ENCODE data around the gene FAXC.

FAXC gene

GRCh38 chr6:99296261-99296660, 53.2 kb downstream of the FAXC start:
- CTCF ChIA-PET, result no interaction called here
- DNase-seq (ENCODE audit: extremely low spot score), result no peak
- POLR2A ChIA-PET, result no interaction called here
- TF ChIP-seq PKNOX1 (IDR thresholded peaks at IDR 0.05) (no peak), BHLHE40 (IDR thresholded peaks at IDR 0.05; ENCODE audit: borderline replicate concordance) (no peak), LEF1 (IDR thresholded peaks at IDR 0.05; ENCODE audit: borderline replicate concordance) (no peak)

- POLR2A ChIA-PET, result no interaction called here
- DNase-seq (ENCODE audit: extremely low spot score), result no peak
- TF ChIP-seq TARDBP (IDR thresholded peaks at IDR 0.05) (no peak), FOXM1 (IDR thresholded peaks at IDR 0.05; ENCODE audit: borderline replicate concordance) (no peak), L3MBTL2 (conservative IDR thresholded peaks at IDR 0.05) (no peak), HDGF (IDR thresholded peaks at IDR 0.05; ENCODE audit: borderline replicate concordance) (no peak), NFRKB (IDR thresholded peaks at IDR 0.05) (no peak), ARNT (IDR thresholded peaks at IDR 0.05) (no peak), FOXA1 (IDR thresholded peaks at IDR 0.05) (no peak), BHLHE40 (IDR thresholded peaks at IDR 0.05; ENCODE audit: borderline replicate concordance) (no peak), ELF4 (IDR thresholded peaks at IDR 0.05) (no peak), SUZ12 (IDR thresholded peaks at IDR 0.05) (no peak), SP1 (IDR thresholded peaks at IDR 0.05) (no peak), ZNF384 (IDR thresholded peaks at IDR 0.05) (no peak), FOXK2 (IDR thresholded peaks at IDR 0.05) (no peak), LEF1 (IDR thresholded peaks at IDR 0.05; ENCODE audit: borderline replicate concordance) (no peak), CTBP1 (IDR thresholded peaks at IDR 0.05; ENCODE audit: borderline replicate concordance) (no peak), PKNOX1 (IDR thresholded peaks at IDR 0.05) (no peak)
- CTCF ChIA-PET, result no interaction called here
Measured at GRCh38 chr6:99295276-99295675, 54.2 kb downstream of the FAXC start.

- DNase-seq (ENCODE audit: extremely low spot score), result no peak
- POLR2A ChIA-PET, result no interaction called here
- CTCF ChIA-PET, result no interaction called here
- TF ChIP-seq ZNF384 (IDR thresholded peaks at IDR 0.05) (no peak), HDGF (IDR thresholded peaks at IDR 0.05; ENCODE audit: borderline replicate concordance) (no peak), ARNT (IDR thresholded peaks at IDR 0.05) (no peak), ELF4 (IDR thresholded peaks at IDR 0.05) (no peak), BHLHE40 (IDR thresholded peaks at IDR 0.05; ENCODE audit: borderline replicate concordance) (no peak), FOXK2 (IDR thresholded peaks at IDR 0.05) (no peak), NFRKB (IDR thresholded peaks at IDR 0.05) (no peak), LEF1 (IDR thresholded peaks at IDR 0.05; ENCODE audit: borderline replicate concordance) (no peak), PKNOX1 (IDR thresholded peaks at IDR 0.05) (no peak), TARDBP (IDR thresholded peaks at IDR 0.05) (no peak), SP1 (IDR thresholded peaks at IDR 0.05) (no peak), L3MBTL2 (conservative IDR thresholded peaks at IDR 0.05) (no peak), FOXA1 (IDR thresholded peaks at IDR 0.05) (no peak), SUZ12 (IDR thresholded peaks at IDR 0.05) (no peak), FOXM1 (IDR thresholded peaks at IDR 0.05; ENCODE audit: borderline replicate concordance) (no peak), CTBP1 (IDR thresholded peaks at IDR 0.05; ENCODE audit: borderline replicate concordance) (no peak)
Measured at GRCh38 chr6:99294786-99295185, 54.7 kb downstream of the FAXC start.

GRCh38 chr6:99289701-99290100, 59.8 kb downstream of the FAXC start:
- DNase-seq (ENCODE audit: extremely low spot score), result no peak
- CTCF ChIA-PET, result no interaction called here
- POLR2A ChIA-PET, result no interaction called here
- TF ChIP-seq PKNOX1 (IDR thresholded peaks at IDR 0.05), result no peak
- TF ChIP-seq TARDBP (IDR thresholded peaks at IDR 0.05), result no peak
- no peak for TF ChIP-seq FOXA1 (IDR thresholded peaks at IDR 0.05)
- no peak for TF ChIP-seq SUZ12 (IDR thresholded peaks at IDR 0.05)
- TF ChIP-seq ZNF384 (IDR thresholded peaks at IDR 0.05), result no peak
- TF ChIP-seq BHLHE40 (IDR thresholded peaks at IDR 0.05; ENCODE audit: borderline replicate concordance), result no peak
- no peak for TF ChIP-seq NFRKB (IDR thresholded peaks at IDR 0.05)
- TF ChIP-seq SP1 (IDR thresholded peaks at IDR 0.05), result no peak
- TF ChIP-seq LEF1 (IDR thresholded peaks at IDR 0.05; ENCODE audit: borderline replicate concordance), result no peak
- no peak for TF ChIP-seq HDGF (IDR thresholded peaks at IDR 0.05; ENCODE audit: borderline replicate concordance)
- TF ChIP-seq CTBP1 (IDR thresholded peaks at IDR 0.05; ENCODE audit: borderline replicate concordance), result no peak
- no peak for TF ChIP-seq ELF4 (IDR thresholded peaks at IDR 0.05)
- no peak for TF ChIP-seq ARNT (IDR thresholded peaks at IDR 0.05)

GRCh38 chr6:99288668-99289067, 60.8 kb downstream of the FAXC start:
- no peak for TF ChIP-seq LEF1 (IDR thresholded peaks at IDR 0.05; ENCODE audit: borderline replicate concordance)
- TF ChIP-seq FOXK2 (IDR thresholded peaks at IDR 0.05), result no peak
- CTCF ChIA-PET, result no interaction called here

GRCh38 chr6:99287523-99287922, 62.0 kb downstream of the FAXC start:
- DNase-seq (ENCODE audit: extremely low spot score), result no peak
- TF ChIP-seq PKNOX1 (IDR thresholded peaks at IDR 0.05), result no peak
- TF ChIP-seq BHLHE40 (IDR thresholded peaks at IDR 0.05; ENCODE audit: borderline replicate concordance), result no peak
- TF ChIP-seq SUZ12 (IDR thresholded peaks at IDR 0.05), result no peak
- TF ChIP-seq CTBP1 (IDR thresholded peaks at IDR 0.05; ENCODE audit: borderline replicate concordance), result no peak
- no peak for TF ChIP-seq HDGF (IDR thresholded peaks at IDR 0.05; ENCODE audit: borderline replicate concordance)
- TF ChIP-seq LEF1 (IDR thresholded peaks at IDR 0.05; ENCODE audit: borderline replicate concordance), result no peak
- TF ChIP-seq ZNF384 (IDR thresholded peaks at IDR 0.05), result no peak
- TF ChIP-seq L3MBTL2 (conservative IDR thresholded peaks at IDR 0.05), result no peak
- TF ChIP-seq TARDBP (IDR thresholded peaks at IDR 0.05), result no peak
- no peak for TF ChIP-seq ARNT (IDR thresholded peaks at IDR 0.05)
- no peak for TF ChIP-seq ELF4 (IDR thresholded peaks at IDR 0.05)
- TF ChIP-seq SP1 (IDR thresholded peaks at IDR 0.05), result no peak
- no peak for TF ChIP-seq FOXK2 (IDR thresholded peaks at IDR 0.05)
- TF ChIP-seq FOXA1 (IDR thresholded peaks at IDR 0.05), result no peak
- TF ChIP-seq NFRKB (IDR thresholded peaks at IDR 0.05), result no peak
- CTCF ChIA-PET, result no interaction called here
- POLR2A ChIA-PET, result no interaction called here

More at GRCh38 chr6:99288668-99289067, 60.8 kb downstream of the FAXC start:
- no peak for DNase-seq (ENCODE audit: extremely low spot score)
- POLR2A ChIA-PET, result no interaction called here
